K562 (cell line): Measurements from ENCODE around the gene RIMS3. TPM values are rescaled to one million over a fixed set of nuclear protein-coding genes. Genes with fewer than 3 reads are reported as not detected.
A peak's percentile ranks its signal among the peaks of the same experiment; 100 is the strongest.

ENCODE experiments used
- ATAC-seq: fragments of 200-7000 bp; cut with Tn5 transposase; 3 replicates; pipeline ENCODE4 v1.9.1; 2020; ENCODE audit warnings: moderate library complexity
- BruUV-seq: library from RNA; stranded (reverse); fragments of 400-500 nt; replicated peaks from 2 replicates; lab custom pipeline; 2021; lab: Mats Ljungman, UMichigan
- CTCF ChIA-PET: fragments of 300-600 bp; formaldehyde crosslinking; extraction: SDS; loops from one replicate; lab custom pipeline; 2021; ENCODE audit warnings: low intra/inter-chr PET ratio; lab: Yijun Ruan, JAX
- POLR2A ChIA-PET: fragments of 300-600, 350-650 bp; sonication (Branson Sonifier 250); formaldehyde crosslinking; extraction: SDS; loops from one replicate; lab custom pipeline; 2021; ENCODE audit warnings: antibody characterized with exemption, inconsistent platforms; lab: Yijun Ruan, JAX
- DNase-seq, 4 experiments: peaks; one replicate each; pipeline versions ENCODE4 v3.0.0 to v3.0.0-alpha.2; 2011 to 2018; ENCODE audit warnings: low spot score in 3 of 4, mixed read lengths in 3 of 4; ENCODE audit errors: extremely low read depth in 1 of 4
- FAIRE-seq: peaks from 2 replicates; lab custom pipeline; 2011; peaks lifted over from hg19 to GRCh38; lab: Jason Lieb, UNC
- H2AFZ ChIP-seq: 2 replicates; pipeline ENCODE4 v1.6.0; 2011; ENCODE audit warnings: low read depth, low read length, control low read depth, inconsistent platforms
- H3K27ac ChIP-seq: fragments of 200-600 bp; 3 replicates; pipeline ENCODE4 v1.8.0; 2011; ENCODE audit warnings: low read depth, mild to moderate bottlenecking, control low read depth, inconsistent platforms, low read length, moderate library complexity, mixed read lengths; ENCODE audit errors: extremely low read depth
- H3K27me3 ChIP-seq, 2 experiments: fragments of 300-600 bp in 1 of 2; 2 replicates in 1 of 2; 3 replicates in 1 of 2; pipeline versions ENCODE4 v1.6.0 to v1.8.0; 2011; ENCODE audit warnings: inconsistent platforms in 2 of 2, low read length in 2 of 2, mild to moderate bottlenecking in 1 of 2, mixed read lengths in 1 of 2, moderate library complexity in 1 of 2; ENCODE audit not compliant: control insufficient read depth in 2 of 2, insufficient read depth in 2 of 2
- H3K36me3 ChIP-seq: fragments of 300-600 bp; 3 replicates; pipeline ENCODE4 v1.8.0; 2011; ENCODE audit warnings: mild to moderate bottlenecking, low read length, inconsistent platforms; ENCODE audit not compliant: control insufficient read depth, insufficient read depth
- H3K4me1 ChIP-seq, 2 experiments: fragments of 200-600 bp in 1 of 2; replicated peaks in 1 of 2; 2 replicates in 1 of 2; 3 replicates in 1 of 2; pipeline versions ENCODE4 v1.5.1 to v1.8.0; 2011; ENCODE audit warnings: inconsistent platforms in 2 of 2, low read length in 2 of 2, mild to moderate bottlenecking in 1 of 2, mixed read lengths in 1 of 2, moderate library complexity in 1 of 2; ENCODE audit not compliant: control insufficient read depth in 2 of 2, insufficient read depth in 2 of 2
- H3K4me2 ChIP-seq: 2 replicates; pipeline ENCODE4 v1.6.1; 2011; ENCODE audit warnings: low read length, control low read depth, inconsistent platforms, mixed read lengths; ENCODE audit not compliant: insufficient read depth
- H3K4me3 ChIP-seq: fragments of 200-600 bp; sonication (generic), shearing (Covaris generic); 2 replicates; pipeline ENCODE4 v1.5.1; 2016; ENCODE audit warnings: control low read depth, inconsistent platforms
- H3K79me2 ChIP-seq: fragments of 200-600 bp; 3 replicates; pipeline ENCODE4 v1.8.0; 2011; ENCODE audit warnings: low read length, inconsistent platforms; ENCODE audit not compliant: control insufficient read depth, insufficient read depth
- H3K9ac ChIP-seq, 2 experiments: 2 replicates each; pipeline versions ENCODE4 v1.6.0 to v1.6.1; 2011; ENCODE audit warnings: low read depth in 2 of 2, low read length in 2 of 2, control low read depth in 1 of 2, inconsistent platforms in 1 of 2, mild to moderate bottlenecking in 1 of 2, mixed read lengths in 1 of 2; ENCODE audit not compliant: insufficient read depth in 1 of 2
- H3K9me1 ChIP-seq: one replicate; pipeline ENCODE4 v1.6.0; 2011; ENCODE audit warnings: inconsistent platforms, mild to moderate bottlenecking, low read length, moderate library complexity; ENCODE audit not compliant: control insufficient read depth, insufficient read depth
- H3K9me3 ChIP-seq: replicated peaks from 2 replicates; pipeline ENCODE4 v1.5.1; 2011; ENCODE audit warnings: low read depth, low read length, inconsistent platforms; ENCODE audit not compliant: control insufficient read depth, insufficient read depth
- H4K20me1 ChIP-seq: replicated peaks from 2 replicates; pipeline ENCODE4 v1.6.1; 2011; ENCODE audit warnings: low read length, inconsistent platforms, mixed read lengths; ENCODE audit not compliant: control insufficient read depth, insufficient read depth
- CXXC5 ChIP-seq: fragments of 250-450 bp; sonication (Bioruptor Pico); IDR thresholded peaks from 2 replicates; pipeline ENCODE4 v1.8.0; 2022; ENCODE audit warnings: inconsistent platforms, mild to moderate bottlenecking, moderate library complexity
- EHMT2 ChIP-seq: fragments of 450-650 bp; IDR thresholded peaks from 2 replicates; pipeline ENCODE4 v1.6.1; 2018; ENCODE audit warnings: antibody characterized with exemption
- EP400 ChIP-seq: fragments of 450-650 bp; IDR thresholded peaks from 2 replicates; pipeline ENCODE4 v1.6.1; 2017; ENCODE audit warnings: antibody characterized with exemption, mild to moderate bottlenecking, moderate library complexity
- FOXA3 ChIP-seq, 2 experiments: fragments of 450-650 bp in 1 of 2; sonication (generic) in 1 of 2; formaldehyde crosslinking; IDR thresholded peaks in 1 of 2; conservative IDR thresholded peaks in 1 of 2; 2 replicates each; pipeline versions ENCODE4 v1.4.0 to v1.8.0; 2020 to 2022; ENCODE audit warnings: mild to moderate bottlenecking in 2 of 2, missing genetic modification reagents in 1 of 2
- FOXO4 ChIP-seq: fragments of 450-650 bp; formaldehyde crosslinking; IDR thresholded peaks from 2 replicates; pipeline ENCODE4 v1.4.0; 2020; ENCODE audit warnings: mild to moderate bottlenecking, moderate library complexity
- GTF2A2 ChIP-seq: IDR thresholded peaks from 2 replicates; pipeline ENCODE4 v1.6.1; 2016; ENCODE audit warnings: mild to moderate bottlenecking, missing genetic modification characterization, missing compliant biosample characterization
- HDGF ChIP-seq: fragments of 450-650 bp; IDR thresholded peaks from 2 replicates; pipeline ENCODE4 v1.6.1; 2016
- HEY1 ChIP-seq: fragments of 250-450 bp; sonication (Bioruptor Pico); IDR thresholded peaks from 2 replicates; pipeline ENCODE4 v1.5.0; 2020; ENCODE audit warnings: mild to moderate bottlenecking, moderate library complexity, borderline replicate concordance
- HNRNPUL1 ChIP-seq: fragments of 200-400 bp; formaldehyde crosslinking; IDR thresholded peaks from 2 replicates; pipeline ENCODE4 v1.6.1; 2017; ENCODE audit warnings: low read length
- KDM1A ChIP-seq, 2 experiments: fragments of 450-650 bp; IDR thresholded peaks; 2 replicates each; pipeline ENCODE4 v1.6.1; 2016; ENCODE audit warnings: mild to moderate bottlenecking in 2 of 2
- MCM2 ChIP-seq: fragments of 450-650 bp; IDR thresholded peaks from 2 replicates; pipeline ENCODE4 v1.6.1; 2017; ENCODE audit warnings: low read depth, mild to moderate bottlenecking
- MIER1 ChIP-seq: fragments of 450-650 bp; IDR thresholded peaks from 2 replicates; pipeline ENCODE4 v1.6.1; 2016; ENCODE audit warnings: antibody characterized with exemption, mild to moderate bottlenecking, low read depth
- MTA2 ChIP-seq: fragments of 450-650 bp; IDR thresholded peaks from 2 replicates; pipeline ENCODE4 v1.6.1; 2016; ENCODE audit warnings: low read depth
- NFXL1 ChIP-seq: fragments of 450-650 bp; formaldehyde crosslinking; IDR thresholded peaks from 2 replicates; pipeline ENCODE4 v1.4.0; 2021; ENCODE audit warnings: mild to moderate bottlenecking
- RFX7 ChIP-seq: fragments of 250-450 bp; sonication (Bioruptor Pico); IDR thresholded peaks from 2 replicates; pipeline ENCODE4 v1.5.1; 2021; ENCODE audit warnings: mild to moderate bottlenecking
- SAP30 ChIP-seq: fragments of 200-600 bp; sonication (generic); IDR thresholded peaks from 2 replicates; pipeline ENCODE4 v1.6.1; 2012; ENCODE audit warnings: borderline replicate concordance, low read depth, mild to moderate bottlenecking, moderate library complexity, low read length, control low read depth, inconsistent platforms; ENCODE audit not compliant: insufficient read depth, poor library complexity, severe bottlenecking
- THRB ChIP-seq: fragments of 450-650 bp; formaldehyde crosslinking; conservative IDR thresholded peaks from 2 replicates; pipeline ENCODE4 v1.4.0; 2022; ENCODE audit warnings: mild to moderate bottlenecking, missing genetic modification characterization
- ZNF23 ChIP-seq: fragments of 250-450 bp; sonication (Bioruptor Pico); IDR thresholded peaks from 2 replicates; pipeline ENCODE4 v1.4.0; 2020; ENCODE audit warnings: mild to moderate bottlenecking
- ZNF347 ChIP-seq: fragments of 450-650 bp; formaldehyde crosslinking; IDR thresholded peaks from 2 replicates; pipeline ENCODE4 v1.4.0; 2020; ENCODE audit warnings: low read depth, mild to moderate bottlenecking, moderate library complexity
- ZNF707 ChIP-seq: fragments of 250-450 bp; sonication (Bioruptor Pico); conservative IDR thresholded peaks from 2 replicates; pipeline ENCODE4 v1.8.0; 2022; ENCODE audit warnings: inconsistent platforms, mild to moderate bottlenecking, moderate library complexity
- WGBS: fragments of 100-300 bp; shearing (Covaris generic); methylation state at CpG from one replicate; pipeline ENCODE4 v1.1.6; 2016; ENCODE audit warnings: low coverage, mixed read lengths; ENCODE audit not compliant: insufficient coverage; ENCODE audit errors: missing lambda C conversion rate; 5-methylcytosine and 5-hydroxymethylcytosine counted together
- in situ Hi-C: fragments of 300-500 bp; cut with MboI; formaldehyde crosslinking; loops from 4 replicates; pipeline ENCODE4 v1.15.0; 2018; ENCODE audit warnings: inconsistent platforms, mixed read lengths
- intact Hi-C: fragments of 100-400 bp; cut with micrococcal nuclease; formaldehyde crosslinking; loops from 2 replicates; pipeline ENCODE4 v1.14.2; 2022
- polyA plus RNA-seq, 8 experiments: library from polyadenylated mRNA; depleted of rRNA in 4 of 8; stranded (reverse) in 5 of 8; unstranded in 3 of 8; fragments of >200 nt; fragmentation: Nextera tagmentation in 2 of 8; fragmentation: Illumina TruSeq in 1 of 8; extraction: Ambion mirVana in 2 of 8; extraction: Trizol in 1 of 8; gene quantifications; 2 replicates each; pipeline versions ENCODE4 v1.2.1 to v1.2.3, GENCODE V29; 2011 to 2014; ENCODE audit warnings: inconsistent platforms in 1 of 8, missing spikeins in 1 of 8
- total RNA-seq, 7 experiments: library from RNA; depleted of rRNA in 6 of 7; stranded (reverse); fragments of >200 nt in 6 of 7; fragmentation: Illumina TruSeq in 2 of 7; extraction: Trizol in 2 of 7; gene quantifications; 2 replicates each; pipeline versions ENCODE4 v1.2.1 to v1.2.3, GENCODE V29; 2011 to 2021; ENCODE audit warnings: low replicate concordance in 1 of 7

RIMS3 gene
- total and polyA plus RNA-seq, 9 of the 15 experiments (the other 6 are each of a cell fraction or from before 2014, with no cell fraction given) = 0.06 to 1.2 (median 0.59) TPM

GRCh38 chr1:40690771-40691537 lies 25.5 kb upstream of the RIMS3 start:
- ATAC-seq = no peak
- H2AFZ ChIP-seq = peak overlapping the region; percentile 78
- intact Hi-C loops = no loop called here
- no peaks in the 10 kb centered on the region for H3K27me3 ChIP-seq
- H4K20me1 ChIP-seq = no peaks in the 10 kb centered on the region
- peaks cover 8 to 21% of the 10 kb centered on the region in 2 experiments for H3K4me1 ChIP-seq
- peak overlapping the region; percentile 100 for H3K4me2 ChIP-seq
- no peaks in the 10 kb centered on the region for H3K9me3 ChIP-seq
- 1% methylated on average over 18 of the region's 18 CpGs for WGBS
- peaks cover 6% of the 10 kb centered on the region for H3K9me1 ChIP-seq
- peaks cover 72% of the 10 kb centered on the region for H3K79me2 ChIP-seq
- H3K9ac ChIP-seq = peak overlapping the region; percentile 98 to 99
- H3K36me3 ChIP-seq = peaks cover 12% of the 10 kb centered on the region
- peak overlapping the region; percentile 76 for H3K4me3 ChIP-seq
- peak overlapping the region; percentile 100 for H3K27ac ChIP-seq
- in situ Hi-C loops = no loop called here
- ChIA-PET POLR2A (interaction anchor here (0.6 to 11.9 kb wide), 39 partner anchors 9 to 651 kb away, joined by 3 to 212 read pairs (median 4); no protein-coding TSS in a partner anchor), CTCF (interaction anchor here (0.6 kb wide), 1 partner anchor 74 kb away, joined by 3 read pairs; no protein-coding TSS in a partner anchor)
- TSS peak; percentile 73 for BruUV-seq
- FAIRE-seq = no peak
- DNase-seq = no peak
- no peak for TF ChIP-seq EP400
- no peak for TF ChIP-seq ZNF347 (CRISPR knock-in tag)
- TF ChIP-seq NFXL1 (CRISPR knock-in tag) = 0 out of 2 replicates have a peak, but pooled peaks have one; percentile 47
- 0 out of 2 replicates have a peak, but pooled peaks have one; percentile 38 for TF ChIP-seq HNRNPUL1
- 0 out of 2 replicates have a peak, but pooled peaks have one; percentile 49 for TF ChIP-seq HEY1 (CRISPR knock-in tag)
- TF ChIP-seq ZNF707 = 0 out of 2 replicates have a peak, but pooled peaks have one; percentile 25
- TF ChIP-seq FOXO4 (CRISPR knock-in tag) = no peak
- TF ChIP-seq MCM2 = no peak
- no peak for TF ChIP-seq CXXC5 (CRISPR knock-in tag)
- TF ChIP-seq KDM1A (IDR thresholded peaks at IDR 0.05) = peak; percentile 59 to 76
- TF ChIP-seq THRB (CRISPR knock-in tag) = peak; percentile 90
- 0 out of 2 replicates have a peak, but pooled peaks have one; percentile 23 for TF ChIP-seq EHMT2
- TF ChIP-seq RFX7 (CRISPR knock-in tag) = peak; percentile 85
- TF ChIP-seq SAP30 = peak; percentile 30
- TF ChIP-seq HDGF = peak; percentile 85
- no peak for TF ChIP-seq FOXA3 (CRISPR knock-in tag; conservative IDR thresholded peaks at IDR 0.05 in 1 of 2, IDR thresholded peaks at IDR 0.05 in 1 of 2)
- TF ChIP-seq GTF2A2 = no peak
- 0 out of 2 replicates have a peak, but pooled peaks have one; percentile 18 for TF ChIP-seq MIER1
- 0 out of 2 replicates have a peak, but pooled peaks have one; percentile 34 for TF ChIP-seq ZNF23 (CRISPR knock-in tag)
- peak; percentile 15; the same call in 1 of the 2 replicates for TF ChIP-seq MTA2
